ENCODE data around the gene ADGRL3.
"Not testable (repeated sequence)": the region's sequence is repeated elsewhere in the genome, so short reads cannot be mapped to it uniquely, and the experiment has no call there.

Gene ADGRL3

DNA sequence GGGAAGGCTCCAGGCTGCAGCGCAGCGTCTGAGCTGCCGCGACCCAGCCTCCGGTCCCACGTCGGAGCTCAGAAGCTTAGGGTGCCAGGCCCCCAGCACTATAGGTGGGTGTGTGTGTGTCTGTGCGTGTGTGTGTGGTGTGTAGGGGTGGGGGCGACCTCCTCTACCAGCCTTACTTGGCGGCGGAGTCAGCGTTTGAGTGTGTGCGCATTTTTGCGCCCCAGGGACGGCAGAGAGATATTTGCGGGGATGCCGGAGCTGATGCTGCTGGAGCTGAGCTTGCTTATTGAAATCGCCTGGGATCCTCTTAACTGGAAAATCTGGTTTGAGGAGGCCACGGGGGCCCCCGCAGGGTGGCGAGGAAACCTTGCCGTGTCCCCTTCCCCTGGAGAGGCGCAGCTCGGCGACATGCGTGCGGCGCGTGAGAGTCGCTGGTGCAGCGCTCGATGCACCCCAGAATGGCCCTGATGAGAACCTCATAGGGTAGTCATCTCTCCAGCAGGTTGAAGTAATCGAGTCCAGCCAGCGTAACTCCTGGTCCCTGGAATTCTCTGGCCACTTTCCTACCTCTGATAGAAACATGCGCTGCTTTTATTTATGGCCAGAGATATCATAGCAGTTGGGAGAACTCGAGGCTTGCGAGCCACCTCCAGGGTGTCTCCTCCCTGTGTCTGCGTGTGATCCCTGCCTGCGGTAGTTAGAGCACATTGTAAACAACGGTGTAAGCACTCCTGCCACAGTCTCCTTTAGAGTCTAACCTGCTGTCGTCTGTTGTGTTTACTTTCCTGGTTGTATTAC lies 2.7 kb downstream of the ADGRL3 start:
- no peak for DNase-seq (ENCODE audit: low read depth)
- no peak for TF ChIP-seq CTCF (IDR thresholded peaks at IDR 0.05; ENCODE audit: control insufficient read depth, insufficient read depth, low read depth, low read length, missing control alignments)
- H3K4me3 ChIP-seq (ENCODE audit: control insufficient read depth, low read depth, low read length) = no peak overlapping the region

- no peak for TF ChIP-seq CTCF (IDR thresholded peaks at IDR 0.05; ENCODE audit: control insufficient read depth, insufficient read depth, low read depth, low read length, missing control alignments)
- H3K4me3 ChIP-seq (ENCODE audit: control insufficient read depth, low read depth, low read length) = no peak overlapping the region
- no peak for DNase-seq (ENCODE audit: low read depth)
Observed at GRCh38 chr4:61203436-61203790, 3.3 kb downstream of the ADGRL3 start.

DNA sequence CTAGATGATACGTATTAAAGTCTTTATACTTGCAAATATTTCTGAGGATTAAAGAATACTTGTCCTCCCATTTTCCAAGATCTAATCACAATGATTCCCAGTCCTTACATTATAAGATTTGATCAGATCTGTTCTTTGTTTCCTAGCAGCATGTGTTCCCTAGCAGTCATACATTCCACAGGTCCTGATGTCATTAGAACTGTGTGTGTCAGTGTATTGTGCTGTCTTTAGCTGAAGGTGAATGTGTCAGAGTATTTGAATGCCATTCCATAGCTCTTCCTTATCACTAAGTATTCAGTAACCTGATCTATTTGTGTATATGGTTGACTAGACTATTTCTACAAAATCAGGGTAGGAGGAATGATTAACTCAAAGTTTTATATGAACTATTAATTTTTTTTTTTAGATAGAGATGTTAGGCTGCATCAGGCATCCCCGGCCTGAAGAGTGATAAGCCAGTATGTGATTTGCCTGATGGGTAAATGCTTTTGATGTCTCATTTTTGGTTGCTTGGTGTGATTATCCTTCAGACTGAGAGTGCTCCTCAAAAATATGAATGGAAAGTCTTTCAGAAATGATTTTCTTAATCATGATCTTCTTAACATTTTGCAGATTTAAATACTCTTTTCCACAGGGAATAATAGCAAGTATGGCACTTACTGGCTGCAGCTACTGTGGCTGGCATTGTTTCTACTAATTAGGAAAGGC lies 4.4 kb downstream of the ADGRL3 start:
- DNase-seq (ENCODE audit: low read depth) = no peak
- no peak overlapping the region for H3K4me3 ChIP-seq (ENCODE audit: control insufficient read depth, low read depth, low read length)
- TF ChIP-seq CTCF (IDR thresholded peaks at IDR 0.05; ENCODE audit: control insufficient read depth, insufficient read depth, low read depth, low read length, missing control alignments) = no peak

- no peak overlapping the region for H3K4me3 ChIP-seq (ENCODE audit: control insufficient read depth, low read depth, low read length)
- TF ChIP-seq CTCF (IDR thresholded peaks at IDR 0.05; ENCODE audit: control insufficient read depth, insufficient read depth, low read depth, low read length, missing control alignments) = no peak
- DNase-seq (ENCODE audit: low read depth) = no peak
Observed at GRCh38 chr4:61205066-61205465, 4.9 kb downstream of the ADGRL3 start.

DNA sequence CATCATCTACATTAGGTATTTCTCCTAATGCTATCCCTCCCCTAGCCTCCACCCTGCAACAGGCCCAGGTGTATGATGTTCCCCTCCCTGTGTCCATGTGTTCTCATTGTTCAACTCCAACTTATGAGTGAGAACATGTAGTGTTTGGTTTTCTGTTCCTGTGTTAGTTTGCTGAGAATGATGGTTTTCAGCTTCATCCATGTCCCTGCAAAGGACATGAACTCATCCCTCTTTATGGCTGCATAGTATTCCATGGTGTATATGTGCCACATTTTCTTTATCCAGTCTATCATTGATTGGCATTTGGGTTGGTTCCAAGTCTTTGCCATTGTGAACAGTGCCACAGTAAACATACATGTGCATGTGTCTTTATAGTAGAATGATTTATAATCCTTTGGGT lies 7.0 kb downstream of the ADGRL3 start:
- DNase-seq (ENCODE audit: low read depth); H3K4me3 ChIP-seq (ENCODE audit: control insufficient read depth, low read depth, low read length): not testable (repeated sequence)

DNA sequence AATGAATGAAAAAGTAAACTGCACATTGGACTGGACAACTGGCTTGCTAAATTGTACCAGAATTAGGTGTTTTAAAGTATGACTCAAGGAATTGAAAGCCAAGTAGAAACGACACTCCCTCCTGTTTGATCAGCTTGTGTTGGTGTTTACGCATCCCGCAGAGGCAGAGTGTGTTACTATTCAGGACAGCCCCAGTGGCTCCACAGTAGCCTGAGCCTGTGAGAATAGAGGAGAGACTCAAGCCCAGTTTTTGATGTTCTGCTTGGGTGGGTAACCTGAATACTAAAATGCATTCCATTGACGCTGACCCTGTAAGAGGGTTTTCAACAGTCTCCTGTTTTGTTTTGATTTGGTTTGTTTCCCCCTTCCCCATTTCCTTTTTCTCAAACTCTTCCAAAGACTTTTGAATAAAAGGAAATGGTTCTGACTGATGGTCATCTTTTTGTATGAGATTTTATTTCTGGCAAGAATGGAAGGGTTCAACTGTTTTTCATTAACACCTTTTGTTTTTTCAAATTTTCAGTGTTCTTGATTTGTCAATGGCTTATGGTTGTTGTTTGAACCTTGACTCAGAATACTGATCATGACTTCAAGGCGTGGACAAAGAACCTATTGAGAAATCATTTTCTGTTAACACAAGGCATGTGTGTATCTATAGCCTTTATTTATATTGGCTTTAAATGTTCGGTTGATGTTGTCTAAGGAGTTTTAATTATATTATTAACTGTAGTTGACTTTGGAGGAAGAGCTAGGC lies 10.2 kb downstream of the ADGRL3 start:
- DNase-seq (ENCODE audit: low read depth) = no peak
- no peak overlapping the region for H3K4me3 ChIP-seq (ENCODE audit: control insufficient read depth, low read depth, low read length)
- no peak for TF ChIP-seq CTCF (IDR thresholded peaks at IDR 0.05; ENCODE audit: control insufficient read depth, insufficient read depth, low read depth, low read length, missing control alignments)

DNA sequence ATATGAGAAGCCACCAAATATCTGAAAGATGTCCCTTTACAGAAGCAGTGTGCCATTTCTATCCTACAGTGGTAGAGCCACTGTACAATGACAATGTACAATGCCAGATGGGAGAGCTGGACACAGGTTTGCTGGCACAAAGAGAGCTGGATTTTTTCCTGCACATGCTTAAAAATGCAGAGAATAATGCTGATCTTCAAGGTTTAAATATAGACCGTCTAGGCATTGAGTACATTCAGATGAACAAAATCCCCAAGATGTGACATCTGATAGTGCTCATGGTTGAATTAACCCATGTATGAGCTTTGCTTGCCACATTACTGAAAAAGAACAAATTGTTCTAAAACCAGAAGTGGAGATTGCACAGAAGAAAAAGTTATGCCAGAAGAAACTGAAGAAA lies 11.7 kb downstream of the ADGRL3 start:
- TF ChIP-seq CTCF (IDR thresholded peaks at IDR 0.05; ENCODE audit: control insufficient read depth, insufficient read depth, low read depth, low read length, missing control alignments) = no peak
- DNase-seq (ENCODE audit: low read depth) = no peak
- H3K4me3 ChIP-seq (ENCODE audit: control insufficient read depth, low read depth, low read length) = no peak overlapping the region
